ENCODE data around the gene GPRC6A. TPM values are rescaled to one million over a fixed set of nuclear protein-coding genes. Genes with fewer than 3 reads are reported as not detected.

The GPRC6A gene
- total and polyA plus RNA-seq, 10 of the 15 experiments (the other 5 are each of a cell fraction or from before 2014, with no cell fraction given) = not detected

DNA sequence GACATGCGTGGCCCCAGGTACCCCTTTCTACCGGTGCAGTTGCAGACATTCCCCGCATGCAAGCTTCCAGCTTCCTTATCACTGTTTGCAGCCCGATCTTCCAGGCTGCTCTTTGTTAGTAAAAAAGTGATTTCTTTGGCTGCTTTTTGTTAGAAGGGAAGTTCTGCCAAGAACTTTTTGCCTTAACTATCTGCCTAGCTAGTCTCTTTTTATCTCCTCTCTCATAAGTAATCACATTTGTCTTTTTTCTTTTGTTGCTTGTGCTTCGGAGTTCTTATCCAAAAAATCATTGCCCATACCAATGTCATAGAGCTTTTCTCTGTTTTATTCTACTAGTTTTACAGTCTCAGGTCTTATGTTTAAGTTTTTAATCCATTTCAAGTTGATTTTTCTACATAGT, 83.7 kb downstream of the GPRC6A start:
- intact Hi-C loops (cut with micrococcal nuclease; ENCODE audit: unreplicated experiment) (no loop called here), in situ Hi-C loops (cut with MboI) (no loop called here)
- FAIRE-seq = no peak
- Histone ChIP-seq H3K27ac (ENCODE audit: control insufficient read depth, insufficient read depth) (no peak overlapping the region), H3K4me3 (no peak overlapping the region), H3K36me3 (ENCODE audit: control insufficient read depth in 2 of 2, insufficient read depth in 2 of 2, low read length in 1 of 2) (no peaks in the 10 kb centered on the region), H2AFZ (ENCODE audit: control insufficient read depth, low read depth, low read length) (no peak overlapping the region), H4K20me1 (ENCODE audit: control insufficient read depth, insufficient read depth) (no peaks in the 10 kb centered on the region), H3K9me3 (replicated peaks; ENCODE audit: control insufficient read depth, insufficient read depth, low read length) (no peaks in the 10 kb centered on the region), H3K79me2 (ENCODE audit: control insufficient read depth, insufficient read depth, low read length) (no peaks in the 10 kb centered on the region), H3K4me1 (ENCODE audit: control insufficient read depth, insufficient read depth, low read length) (no peaks in the 10 kb centered on the region), H3K4me2 (ENCODE audit: control insufficient read depth, insufficient read depth) (no peak overlapping the region), H3K9ac (ENCODE audit: control insufficient read depth, insufficient read depth, low read length) (no peak overlapping the region), H3K27me3 (replicated peaks in 1 of 2; ENCODE audit: control insufficient read depth in 2 of 2, insufficient read depth in 2 of 2, low read length in 1 of 2) (no peaks in the 10 kb centered on the region)
- ChIA-PET POLR2A (no interaction called here), SMC1A (ENCODE audit: uncharacterized antibody, unreplicated experiment) (no interaction called here), RAD21 (ENCODE audit: unreplicated experiment) (no interaction called here), CTCF (no interaction called here)
- TF ChIP-seq, protein P1, sequence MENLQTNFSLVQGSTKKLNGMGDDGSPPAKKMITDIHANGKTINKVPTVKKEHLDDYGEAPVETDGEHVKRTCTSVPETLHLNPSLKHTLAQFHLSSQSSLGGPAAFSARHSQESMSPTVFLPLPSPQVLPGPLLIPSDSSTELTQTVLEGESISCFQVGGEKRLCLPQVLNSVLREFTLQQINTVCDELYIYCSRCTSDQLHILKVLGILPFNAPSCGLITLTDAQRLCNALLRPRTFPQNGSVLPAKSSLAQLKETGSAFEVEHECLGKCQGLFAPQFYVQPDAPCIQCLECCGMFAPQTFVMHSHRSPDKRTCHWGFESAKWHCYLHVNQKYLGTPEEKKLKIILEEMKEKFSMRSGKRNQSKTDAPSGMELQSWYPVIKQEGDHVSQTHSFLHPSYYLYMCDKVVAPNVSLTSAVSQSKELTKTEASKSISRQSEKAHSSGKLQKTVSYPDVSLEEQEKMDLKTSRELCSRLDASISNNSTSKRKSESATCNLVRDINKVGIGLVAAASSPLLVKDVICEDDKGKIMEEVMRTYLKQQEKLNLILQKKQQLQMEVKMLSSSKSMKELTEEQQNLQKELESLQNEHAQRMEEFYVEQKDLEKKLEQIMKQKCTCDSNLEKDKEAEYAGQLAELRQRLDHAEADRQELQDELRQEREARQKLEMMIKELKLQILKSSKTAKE (IDR thresholded peaks at IDR 0.05; ENCODE audit: low read depth, poor library complexity, severe bottlenecking) = no peak
- TF ChIP-seq, protein P2, sequence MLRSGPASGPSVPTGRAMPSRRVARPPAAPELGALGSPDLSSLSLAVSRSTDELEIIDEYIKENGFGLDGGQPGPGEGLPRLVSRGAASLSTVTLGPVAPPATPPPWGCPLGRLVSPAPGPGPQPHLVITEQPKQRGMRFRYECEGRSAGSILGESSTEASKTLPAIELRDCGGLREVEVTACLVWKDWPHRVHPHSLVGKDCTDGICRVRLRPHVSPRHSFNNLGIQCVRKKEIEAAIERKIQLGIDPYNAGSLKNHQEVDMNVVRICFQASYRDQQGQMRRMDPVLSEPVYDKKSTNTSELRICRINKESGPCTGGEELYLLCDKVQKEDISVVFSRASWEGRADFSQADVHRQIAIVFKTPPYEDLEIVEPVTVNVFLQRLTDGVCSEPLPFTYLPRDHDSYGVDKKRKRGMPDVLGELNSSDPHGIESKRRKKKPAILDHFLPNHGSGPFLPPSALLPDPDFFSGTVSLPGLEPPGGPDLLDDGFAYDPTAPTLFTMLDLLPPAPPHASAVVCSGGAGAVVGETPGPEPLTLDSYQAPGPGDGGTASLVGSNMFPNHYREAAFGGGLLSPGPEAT (IDR thresholded peaks at IDR 0.05; ENCODE audit: low read depth) = no peak
- TF ChIP-seq E2F4 (IDR thresholded peaks at IDR 0.05; ENCODE audit: low read depth, low read length) (no peak), PML (IDR thresholded peaks at IDR 0.05; ENCODE audit: low read length) (no peak), PAX5 (IDR thresholded peaks at IDR 0.05; ENCODE audit: borderline replicate concordance, low read depth, low read length) (no peak), ZNF217 (IDR thresholded peaks at IDR 0.05) (no peak), KDM1A (IDR thresholded peaks at IDR 0.05; ENCODE audit: borderline replicate concordance) (no peak), POLR2AphosphoS5 (IDR thresholded peaks at IDR 0.05; ENCODE audit: low read length) (no peak), GABPA (IDR thresholded peaks at IDR 0.05; ENCODE audit: low read depth) (no peak), LARP7 (IDR thresholded peaks at IDR 0.05) (no peak), TCF12 (IDR thresholded peaks at IDR 0.05; ENCODE audit: low read depth, low read length) (no peak), KLF5 (IDR thresholded peaks at IDR 0.05; ENCODE audit: partially characterized antibody) (no peak)
- TF ChIP-seq, protein P3, sequence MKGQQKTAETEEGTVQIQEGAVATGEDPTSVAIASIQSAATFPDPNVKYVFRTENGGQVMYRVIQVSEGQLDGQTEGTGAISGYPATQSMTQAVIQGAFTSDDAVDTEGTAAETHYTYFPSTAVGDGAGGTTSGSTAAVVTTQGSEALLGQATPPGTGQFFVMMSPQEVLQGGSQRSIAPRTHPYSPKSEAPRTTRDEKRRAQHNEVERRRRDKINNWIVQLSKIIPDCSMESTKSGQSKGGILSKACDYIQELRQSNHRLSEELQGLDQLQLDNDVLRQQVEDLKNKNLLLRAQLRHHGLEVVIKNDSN (IDR thresholded peaks at IDR 0.05; ENCODE audit: borderline replicate concordance, extremely low read length, insufficient read depth, low read depth, low read length) = no peak
- TF ChIP-seq, protein P4, sequence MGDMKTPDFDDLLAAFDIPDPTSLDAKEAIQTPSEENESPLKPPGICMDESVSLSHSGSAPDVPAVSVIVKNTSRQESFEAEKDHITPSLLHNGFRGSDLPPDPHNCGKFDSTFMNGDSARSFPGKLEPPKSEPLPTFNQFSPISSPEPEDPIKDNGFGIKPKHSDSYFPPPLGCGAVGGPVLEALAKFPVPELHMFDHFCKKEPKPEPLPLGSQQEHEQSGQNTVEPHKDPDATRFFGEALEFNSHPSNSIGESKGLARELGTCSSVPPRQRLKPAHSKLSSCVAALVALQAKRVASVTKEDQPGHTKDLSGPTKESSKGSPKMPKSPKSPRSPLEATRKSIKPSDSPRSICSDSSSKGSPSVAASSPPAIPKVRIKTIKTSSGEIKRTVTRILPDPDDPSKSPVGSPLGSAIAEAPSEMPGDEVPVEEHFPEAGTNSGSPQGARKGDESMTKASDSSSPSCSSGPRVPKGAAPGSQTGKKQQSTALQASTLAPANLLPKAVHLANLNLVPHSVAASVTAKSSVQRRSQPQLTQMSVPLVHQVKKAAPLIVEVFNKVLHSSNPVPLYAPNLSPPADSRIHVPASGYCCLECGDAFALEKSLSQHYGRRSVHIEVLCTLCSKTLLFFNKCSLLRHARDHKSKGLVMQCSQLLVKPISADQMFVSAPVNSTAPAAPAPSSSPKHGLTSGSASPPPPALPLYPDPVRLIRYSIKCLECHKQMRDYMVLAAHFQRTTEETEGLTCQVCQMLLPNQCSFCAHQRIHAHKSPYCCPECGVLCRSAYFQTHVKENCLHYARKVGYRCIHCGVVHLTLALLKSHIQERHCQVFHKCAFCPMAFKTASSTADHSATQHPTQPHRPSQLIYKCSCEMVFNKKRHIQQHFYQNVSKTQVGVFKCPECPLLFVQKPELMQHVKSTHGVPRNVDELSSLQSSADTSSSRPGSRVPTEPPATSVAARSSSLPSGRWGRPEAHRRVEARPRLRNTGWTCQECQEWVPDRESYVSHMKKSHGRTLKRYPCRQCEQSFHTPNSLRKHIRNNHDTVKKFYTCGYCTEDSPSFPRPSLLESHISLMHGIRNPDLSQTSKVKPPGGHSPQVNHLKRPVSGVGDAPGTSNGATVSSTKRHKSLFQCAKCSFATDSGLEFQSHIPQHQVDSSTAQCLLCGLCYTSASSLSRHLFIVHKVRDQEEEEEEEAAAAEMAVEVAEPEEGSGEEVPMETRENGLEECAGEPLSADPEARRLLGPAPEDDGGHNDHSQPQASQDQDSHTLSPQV (IDR thresholded peaks at IDR 0.05) = no peak
- TF ChIP-seq, protein P5, sequence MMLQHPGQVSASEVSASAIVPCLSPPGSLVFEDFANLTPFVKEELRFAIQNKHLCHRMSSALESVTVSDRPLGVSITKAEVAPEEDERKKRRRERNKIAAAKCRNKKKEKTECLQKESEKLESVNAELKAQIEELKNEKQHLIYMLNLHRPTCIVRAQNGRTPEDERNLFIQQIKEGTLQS (IDR thresholded peaks at IDR 0.05; ENCODE audit: borderline replicate concordance, extremely low read depth, low read depth, low read length) = no peak
- no TSS peak for BruUV-seq (replicated peaks)
- no peak for ATAC-seq
- 49% methylated on average over 5 of the region's 5 CpGs for WGBS (ENCODE audit: insufficient coverage, insufficient replicate concordance, low lambda C conversion rate, missing lambda C conversion rate)
- DNase-seq (ENCODE audit: low read depth, low spot score) = no peak
